ENCODE measurements around the gene BOK. TPM values are rescaled to one million over a fixed set of nuclear protein-coding genes. Genes with fewer than 3 reads are reported as not detected.

Gene BOK
- total and polyA plus RNA-seq, 2 donors (not counting 3 experiments of a cell fraction or from before 2014, with no cell fraction given): 76.0 to 95.5 TPM

- no peak for DNase-seq (ENCODE audit: low read depth, low spot score)
- dilution Hi-C loops (cut with MboI; ENCODE audit: extremely low pct_ligation_motif_present, low sequenced_read_pairs) (no loop called here), intact Hi-C loops (cut with micrococcal nuclease) (no loop called here)
- FAIRE-seq: no peak
- H3K4me2 ChIP-seq (ENCODE audit: insufficient read depth, low read length): no peak overlapping the region
- no peaks in the 10 kb centered on the region for H3K27me3 ChIP-seq (ENCODE audit: control insufficient read depth in 2 of 2, insufficient read depth in 2 of 2, low read length in 2 of 2)
- no peaks in the 10 kb centered on the region for H3K9me3 ChIP-seq (replicated peaks; ENCODE audit: control insufficient read depth, insufficient read depth, low read length)
- H3K27ac ChIP-seq (ENCODE audit: insufficient read depth, low read depth, low read length): no peak overlapping the region
- H3K36me3 ChIP-seq (ENCODE audit: control insufficient read depth in 2 of 2, extremely low read depth in 1 of 2, insufficient read depth in 2 of 2, low read length in 2 of 2): peaks cover 3 to 20% of the 10 kb centered on the region in 2 experiments
- BruUV-seq (replicated peaks): no TSS peak
- H3K4me3 ChIP-seq (replicated peaks in 1 of 3; ENCODE audit: insufficient read depth in 1 of 3, low read depth in 1 of 3, low read length in 3 of 3): no peak overlapping the region
- no peaks in the 10 kb centered on the region for H3K4me1 ChIP-seq (ENCODE audit: control insufficient read depth, extremely low read depth, insufficient read depth, low read length)
- H3K9me1 ChIP-seq (replicated peaks; ENCODE audit: control insufficient read depth, extremely low read depth, insufficient read depth, low read length): no peaks in the 10 kb centered on the region
- no peaks in the 10 kb centered on the region for H4K20me1 ChIP-seq (replicated peaks; ENCODE audit: control insufficient read depth, extremely low read depth, insufficient read depth, low read length)
- no peak overlapping the region for H3K9ac ChIP-seq (replicated peaks; ENCODE audit: extremely low read depth, insufficient read depth, low read length)
- TF ChIP-seq GATA2 (IDR thresholded peaks at IDR 0.05; ENCODE audit: insufficient read depth, insufficient read length, low read depth, low read length) (no peak), EZH2 (IDR thresholded peaks at IDR 0.05; ENCODE audit: borderline replicate concordance, low read depth, low read length, severe bottlenecking) (no peak), POLR2AphosphoS5 (IDR thresholded peaks at IDR 0.05; ENCODE audit: insufficient read depth, low read depth, low read length) (no peak), MAX (IDR thresholded peaks at IDR 0.05; ENCODE audit: insufficient read depth, insufficient read length) (no peak), MYC (IDR thresholded peaks at IDR 0.05; ENCODE audit: low read depth, low read length) (no peak), CTCF (IDR thresholded peaks at IDR 0.05; ENCODE audit: extremely low read depth in 1 of 2, insufficient read depth in 1 of 2, low read depth in 1 of 2, low read length in 2 of 2) (no peak), JUN (IDR thresholded peaks at IDR 0.05; ENCODE audit: borderline replicate concordance, insufficient read depth, insufficient read length, low read depth) (no peak), FOS (IDR thresholded peaks at IDR 0.05; ENCODE audit: borderline replicate concordance, insufficient read depth, low read length) (no peak), POLR2A (IDR thresholded peaks at IDR 0.05; ENCODE audit: low read depth, low read length) (no peak)
- H3K79me2 ChIP-seq (ENCODE audit: control insufficient read depth, insufficient read depth, low read length): peaks cover under 1% of the 10 kb centered on the region
- H2AFZ ChIP-seq (ENCODE audit: low read depth, low read length): no peak overlapping the region
- ChIA-PET CTCF (interaction anchor here (1.7 to 2.0 kb wide), 2 partner anchors 14 to 69 kb away, joined by 4 read pairs; no protein-coding TSS in a partner anchor), POLR2A (no interaction called here)
Observed at GRCh38 chr2:241574911-241575623, 16.5 kb downstream of the BOK start.
